T-helper 22 cell (primary cell): ENCODE measurements around the gene ANKS6.

ENCODE experiments used
- DNase-seq: peaks from one replicate; pipeline ENCODE4 v3.0.0-alpha.2; 2020; ENCODE audit warnings: low read depth

The ANKS6 gene

DNA sequence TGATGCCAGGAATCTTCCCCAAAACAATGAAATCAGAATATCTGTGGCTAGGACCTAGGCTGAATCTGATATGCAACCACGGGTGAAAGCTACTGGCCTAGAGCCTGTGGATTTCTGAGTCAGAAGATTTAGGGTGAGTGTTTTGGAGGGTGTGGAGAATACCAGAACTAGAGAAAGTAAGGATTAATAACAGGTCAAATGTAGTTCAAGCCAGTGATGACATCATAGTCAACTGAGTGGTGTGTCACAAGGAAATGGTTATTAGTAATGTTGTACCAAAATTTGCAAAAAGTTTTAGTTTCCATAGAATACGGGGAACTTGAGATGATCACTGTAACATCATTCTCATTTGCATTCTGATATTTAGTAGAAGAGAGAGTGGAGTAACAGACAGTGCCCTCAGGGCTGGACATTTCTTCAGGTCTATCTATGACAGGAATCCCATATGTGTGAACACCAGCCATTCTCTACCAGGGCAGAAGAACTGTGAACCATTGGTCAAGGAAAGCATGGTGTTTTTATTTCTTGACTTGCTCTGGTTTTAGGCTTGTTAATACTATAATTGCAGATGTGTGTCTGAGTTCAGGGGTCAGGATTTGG is 14.8 kb upstream of the ANKS6 start:
- no peak for DNase-seq

DNA sequence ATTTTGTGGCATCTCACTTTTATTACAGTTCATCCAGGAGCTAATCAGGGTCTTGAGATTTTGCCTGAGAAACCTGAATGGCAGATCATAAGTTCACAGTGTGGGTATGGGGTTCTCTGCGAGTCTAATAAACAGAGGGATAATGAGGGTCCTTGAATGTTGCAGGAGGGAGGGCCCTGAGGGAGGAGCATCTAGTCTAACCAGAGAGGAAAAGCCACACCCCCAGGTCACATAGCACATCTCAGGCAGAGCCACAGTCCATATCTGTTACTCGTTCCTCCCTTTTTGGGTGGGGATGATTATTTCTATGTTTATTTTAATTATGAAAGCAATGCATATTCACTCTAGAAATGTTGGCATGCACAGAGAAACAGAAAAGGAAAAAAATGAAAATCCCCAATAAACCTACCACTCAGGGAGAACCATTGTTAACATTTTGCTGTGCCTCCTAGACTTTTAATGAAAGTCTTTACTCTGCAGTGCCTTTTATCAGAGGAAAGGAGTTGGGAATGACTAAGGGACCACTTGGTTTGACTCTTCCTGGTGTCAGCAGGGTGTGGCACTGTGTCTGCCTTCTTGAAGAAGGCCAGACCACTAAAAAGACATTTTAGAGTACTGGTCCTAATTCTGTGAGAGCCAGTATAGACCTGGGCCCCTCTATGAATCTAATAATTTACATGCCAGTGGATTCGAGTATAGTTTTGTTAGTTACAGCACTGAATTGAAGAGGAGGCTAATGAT is 13.9 kb upstream of the ANKS6 start:
- DNase-seq, result no peak

DNA sequence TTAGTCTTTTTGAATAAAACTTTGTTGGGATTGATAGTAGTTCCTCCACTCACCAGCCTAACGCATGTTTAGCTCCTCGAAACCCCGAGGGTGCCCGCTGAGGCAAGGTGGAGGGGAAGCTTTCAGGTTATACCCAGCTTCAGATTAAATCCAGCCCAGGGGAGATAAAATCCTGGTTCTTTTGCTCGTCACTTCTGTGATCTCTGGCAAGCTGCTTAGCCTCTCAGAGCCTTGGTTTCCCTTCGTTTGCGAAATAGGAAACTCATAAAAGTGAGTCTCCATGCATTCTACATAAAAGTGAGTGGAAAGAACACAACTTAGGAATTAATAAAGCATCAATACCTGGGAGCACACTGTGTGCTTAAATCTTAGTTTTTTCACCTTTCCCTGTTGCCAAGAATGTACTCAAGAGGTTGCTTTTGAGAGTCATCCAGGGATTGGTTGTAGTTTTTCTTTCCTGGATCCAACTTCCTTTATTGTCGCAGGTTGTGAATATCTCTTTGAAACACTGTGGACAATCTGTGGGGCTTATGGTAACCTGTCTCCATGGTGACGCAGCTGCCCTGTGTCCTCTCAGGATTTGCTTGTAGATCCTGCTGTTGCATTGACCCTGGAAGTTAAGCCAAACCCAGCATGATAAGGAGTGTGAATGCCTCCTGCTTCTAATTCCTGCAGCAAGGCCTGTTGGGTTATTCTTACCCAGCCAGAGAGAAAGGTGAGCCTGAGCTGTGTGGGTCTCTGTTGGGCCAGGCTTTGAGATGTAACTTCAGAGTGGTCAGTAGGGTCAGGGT is 13.2 kb upstream of the ANKS6 start:
- DNase-seq, result no peak

DNA sequence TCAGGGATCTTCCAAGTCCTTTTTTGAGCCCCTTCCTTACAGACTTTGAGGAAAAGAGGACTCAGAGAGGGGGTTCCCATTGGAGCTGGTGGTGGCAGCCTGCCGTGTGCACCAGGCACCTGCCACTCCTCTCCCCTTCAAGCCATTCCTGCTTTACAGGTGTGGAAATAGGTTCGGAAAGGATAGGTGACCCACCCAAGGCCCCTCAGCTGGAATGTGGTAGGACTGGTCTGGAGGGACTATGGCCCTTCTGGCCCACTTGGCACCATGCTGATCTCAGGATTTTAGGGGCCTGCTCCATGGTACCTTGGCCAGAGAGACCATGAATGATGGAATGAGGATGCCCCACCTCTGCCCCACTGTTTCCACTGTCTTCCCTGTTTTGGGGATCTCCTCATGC is 12.5 kb upstream of the ANKS6 start:
- no peak for DNase-seq

DNA sequence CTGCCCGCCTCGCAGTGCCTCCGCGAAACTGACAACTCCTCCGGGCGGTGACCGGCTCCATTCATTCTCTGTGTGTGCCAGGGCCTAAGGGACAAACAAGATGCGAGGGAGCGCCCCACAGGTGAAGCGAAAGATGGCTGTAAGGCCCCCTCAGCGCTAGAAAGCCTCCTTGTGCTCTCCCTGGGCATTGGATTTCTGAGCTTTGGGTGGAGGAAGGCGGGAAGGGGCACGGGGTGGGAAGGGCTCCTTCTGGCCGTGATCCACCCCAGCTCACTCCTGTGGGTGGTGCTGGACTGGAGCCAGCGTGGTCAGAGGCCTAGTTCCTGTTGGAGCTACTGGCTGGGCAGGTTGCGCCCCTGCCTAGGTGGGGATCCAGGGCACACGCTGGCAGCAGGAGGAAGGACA is 12.1 kb upstream of the ANKS6 start:
- DNase-seq, result no peak

DNA sequence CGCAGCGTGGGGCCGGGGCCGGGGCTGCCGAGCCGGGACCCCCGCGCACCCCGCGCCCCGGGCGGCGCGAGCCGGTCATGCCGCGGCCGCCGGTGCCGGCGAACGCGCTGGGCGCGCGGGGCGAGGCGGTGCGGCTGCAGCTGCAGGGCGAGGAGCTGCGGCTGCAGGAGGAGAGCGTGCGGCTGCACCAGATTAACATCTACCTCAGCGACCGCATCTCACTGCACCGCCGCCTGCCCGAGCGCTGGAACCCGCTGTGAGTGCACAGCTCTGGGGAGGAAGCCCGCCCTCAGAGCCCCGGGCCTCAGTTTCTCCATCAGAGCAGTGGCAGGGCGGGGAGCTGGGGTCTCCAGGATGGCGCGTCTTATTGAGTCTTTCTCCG is 11.4 kb upstream of the ANKS6 start:
- no peak for DNase-seq

DNA sequence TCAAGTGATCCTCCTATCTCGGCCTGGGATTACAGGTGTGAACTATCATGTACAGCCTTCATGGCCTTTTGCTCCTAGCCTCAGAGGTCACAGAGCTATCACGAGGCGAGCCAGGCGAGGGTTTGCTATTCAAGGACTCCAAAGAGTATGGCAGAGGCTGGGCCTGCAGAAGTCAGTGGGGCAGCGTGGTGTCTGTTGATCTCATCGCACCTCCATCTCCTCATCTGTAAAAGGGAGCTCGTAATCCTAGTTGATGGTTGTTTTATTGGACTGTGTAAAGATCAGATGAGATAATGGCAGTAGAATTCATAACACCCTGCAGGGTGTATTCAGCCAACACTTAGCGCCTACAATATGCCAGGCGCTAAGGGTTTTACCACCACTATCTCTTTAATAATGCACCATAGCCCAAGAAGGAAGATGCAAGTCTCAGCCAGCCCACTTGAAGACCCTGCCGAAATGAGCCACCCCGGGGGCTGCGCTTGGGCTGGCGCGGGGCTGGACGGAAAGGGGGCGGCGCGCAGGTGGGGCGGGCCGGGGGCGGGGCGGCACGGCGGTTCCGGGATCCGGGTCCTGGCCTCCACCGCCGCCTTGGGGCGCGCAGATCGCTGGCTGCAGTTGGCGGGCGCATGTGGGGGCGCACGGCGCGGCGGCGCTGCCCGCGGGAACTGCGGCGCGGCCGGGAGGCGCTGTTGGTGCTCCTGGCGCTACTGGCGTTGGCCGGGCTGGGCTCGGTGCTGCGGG is 10.9 kb upstream of the ANKS6 start, which contains the start of gene GALNT12:
Gene GALNT12 (plus strand): TSS at position 601 of the 744 bp plus-strand sequence. CDS start 29 bp downstream, at position 630.
- peak; percentile 26 for DNase-seq

DNA sequence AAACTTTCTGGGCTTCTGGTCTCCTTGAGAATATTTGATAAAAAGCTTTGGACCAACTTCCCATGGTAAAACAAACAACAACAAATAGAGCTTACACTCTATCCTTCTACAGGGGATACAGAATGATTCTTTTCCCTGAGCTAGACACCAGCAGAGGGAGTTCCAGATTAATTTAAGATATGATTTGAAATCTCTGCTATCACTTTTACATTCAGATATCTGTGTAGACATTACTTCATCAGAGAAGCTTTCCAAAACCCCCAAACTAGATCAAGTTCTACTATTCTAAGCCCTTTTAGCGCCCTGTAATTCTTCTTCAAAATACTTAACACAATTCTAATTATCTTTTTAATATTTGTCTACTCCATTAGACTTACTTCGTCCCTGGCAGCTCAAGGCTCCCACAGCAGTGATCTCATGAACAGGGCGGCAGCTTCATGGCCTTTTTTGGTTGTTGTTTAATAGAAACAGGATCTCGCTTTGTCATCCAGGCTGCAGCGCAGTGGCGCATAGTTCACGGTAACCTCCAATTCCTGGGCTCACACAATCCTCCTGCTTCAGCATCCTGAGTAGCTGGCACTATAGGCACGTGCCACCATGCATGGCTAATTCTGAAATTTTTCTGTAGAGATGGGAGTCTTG is 10.2 kb upstream of the ANKS6 start:
- no peak for DNase-seq

DNA sequence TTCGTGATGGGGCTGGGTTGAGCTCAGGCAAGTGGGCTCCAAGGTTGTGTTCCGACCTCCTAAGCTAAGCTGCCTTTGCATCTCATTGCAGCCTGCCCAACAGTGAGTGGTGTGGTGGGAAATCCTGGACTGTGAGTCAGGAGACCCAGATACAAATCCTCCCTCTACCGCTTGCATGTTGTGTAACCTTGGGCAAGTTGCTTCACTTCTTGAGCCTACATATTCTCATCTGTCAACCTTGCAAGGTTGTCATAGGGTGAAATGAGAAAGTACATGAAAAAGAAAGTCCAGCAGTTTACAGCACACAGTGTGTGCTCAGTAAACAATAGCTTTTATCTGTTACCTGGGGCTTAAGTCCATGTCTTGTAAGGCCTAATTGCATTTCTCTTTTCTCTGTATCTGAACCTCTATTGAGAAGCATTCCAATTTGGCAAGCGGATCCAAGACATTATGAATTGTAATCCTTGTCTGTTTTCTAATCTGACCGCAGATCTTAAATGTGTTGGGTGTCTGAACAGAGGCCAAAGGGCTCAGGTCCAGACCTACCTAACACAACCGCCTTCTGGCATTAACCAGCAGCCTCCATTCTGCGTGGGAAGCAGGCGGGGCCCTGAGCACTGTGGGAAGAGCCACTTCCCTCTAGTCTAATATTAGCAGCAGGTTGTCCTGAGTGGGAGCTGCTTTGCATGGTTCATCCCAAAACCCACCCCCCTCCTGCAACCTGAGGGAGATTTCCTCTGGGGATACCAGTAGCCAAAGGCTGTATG is 9.3 kb upstream of the ANKS6 start:
- no peak for DNase-seq

DNA sequence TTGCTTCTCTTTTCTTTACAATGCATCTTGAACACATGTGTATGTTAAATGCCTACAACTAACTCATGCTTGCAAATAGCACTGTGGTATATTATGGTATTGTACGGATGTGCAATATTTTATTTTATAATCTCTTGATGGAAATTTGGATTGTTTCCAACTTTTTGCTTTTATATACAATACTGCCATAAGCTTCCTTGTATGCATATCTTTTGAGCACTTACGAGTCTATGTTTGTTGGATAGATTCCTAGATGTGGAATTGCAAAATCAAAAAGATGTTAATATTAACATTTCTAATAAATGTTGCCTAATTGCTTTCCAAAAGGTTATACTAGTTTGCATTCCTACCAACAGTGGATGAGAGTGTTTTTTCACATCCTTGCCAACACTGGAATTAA is 7.7 kb upstream of the ANKS6 start:
- DNase-seq, result no peak

DNA sequence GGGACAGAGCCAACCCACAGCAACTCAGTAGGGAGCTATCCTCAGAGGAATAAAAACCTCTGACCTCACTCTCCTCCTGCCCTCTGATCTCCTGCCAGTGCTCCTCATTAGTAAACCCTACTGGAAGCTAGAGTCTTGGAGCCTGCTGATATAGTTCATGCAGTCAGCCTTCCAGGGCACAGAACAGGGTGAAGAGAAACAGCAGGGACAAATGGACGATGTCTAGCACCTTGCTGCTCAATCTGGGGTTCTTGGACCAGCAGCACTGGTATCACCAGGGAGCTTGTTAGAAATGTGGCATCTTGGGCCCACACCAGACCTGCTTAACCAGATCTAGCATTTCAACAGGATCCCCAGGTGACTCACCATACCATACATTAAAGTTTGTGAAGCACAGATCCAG is 5.6 kb upstream of the ANKS6 start:
- DNase-seq, result no peak

DNA sequence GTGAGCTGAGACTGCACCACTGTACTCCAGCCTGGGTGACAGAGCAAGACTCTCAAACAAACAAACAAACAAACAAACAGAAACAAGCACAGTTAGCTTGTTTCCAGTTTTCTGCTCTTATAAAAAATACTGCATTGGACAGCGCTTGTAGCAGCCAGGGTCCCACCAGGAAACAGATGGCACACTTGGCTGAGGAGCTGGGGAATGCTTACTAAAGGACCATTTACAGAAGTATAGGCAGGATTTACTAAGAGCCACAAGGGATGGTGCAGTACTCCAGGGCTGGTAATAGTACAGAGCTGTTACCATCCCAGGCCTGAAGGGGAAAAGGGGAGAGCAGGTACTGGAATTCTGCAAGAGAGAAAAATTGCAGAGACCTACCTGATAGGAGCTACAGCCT is 5.2 kb upstream of the ANKS6 start:
- no peak for DNase-seq

DNA sequence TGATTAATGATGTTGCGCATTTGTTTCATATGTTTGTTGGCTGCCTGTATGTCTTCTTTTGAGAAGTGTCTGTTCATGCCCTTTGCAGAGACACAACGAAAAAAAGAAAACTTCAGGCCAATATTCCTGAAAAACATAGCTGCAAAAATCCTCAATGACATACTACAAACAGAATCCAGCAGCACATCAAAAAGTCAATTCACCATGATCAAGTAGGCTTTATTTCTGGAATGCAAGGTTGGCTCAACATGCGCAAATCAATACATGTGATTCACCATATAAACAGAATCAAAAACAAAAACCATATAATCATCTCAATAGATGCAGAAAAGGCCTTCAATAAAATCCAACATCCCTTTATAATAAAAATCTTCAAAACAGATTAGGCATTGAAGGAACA is 1.9 kb upstream of the ANKS6 start:
- DNase-seq, result no peak

DNA sequence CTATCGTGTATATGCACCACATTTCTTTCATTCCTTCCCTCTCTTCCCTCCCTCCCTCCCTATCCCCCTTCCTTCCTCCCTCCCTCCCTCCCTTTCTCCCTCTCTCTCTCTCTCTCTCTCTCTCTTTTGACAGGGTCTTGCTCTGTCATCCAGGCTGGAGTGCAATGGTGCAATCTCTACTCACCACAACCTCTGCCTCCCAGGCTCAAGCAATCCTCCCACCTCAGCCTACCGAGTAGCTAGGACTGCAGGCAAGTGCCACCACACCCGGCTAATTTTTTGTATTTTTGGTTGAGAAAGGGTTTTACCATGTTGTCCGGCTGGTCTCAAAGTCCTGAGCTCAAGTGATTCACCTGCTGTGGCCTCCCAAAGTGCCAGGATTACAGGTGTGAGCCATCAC is 1.1 kb upstream of the ANKS6 start:
- no peak for DNase-seq

DNA sequence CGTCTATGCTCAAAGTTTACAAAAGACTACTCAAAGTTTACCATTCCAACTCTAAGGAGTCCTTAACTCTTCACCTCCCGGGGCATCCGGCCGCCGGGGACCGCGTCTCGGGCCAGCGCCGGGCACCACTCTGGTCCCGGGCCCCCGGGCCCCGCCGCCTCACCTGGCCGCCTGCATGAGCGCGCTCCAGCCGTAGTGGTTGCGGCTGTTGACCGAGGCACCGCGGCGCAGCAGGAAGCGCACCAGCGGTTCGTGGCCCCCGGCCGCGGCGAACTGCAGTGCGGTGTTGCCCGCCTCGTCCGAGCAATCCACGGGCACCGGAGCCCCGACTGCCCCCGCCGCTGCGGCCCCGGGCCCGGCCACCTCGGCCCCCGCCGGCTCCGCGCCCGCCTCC is 388 bp downstream of the ANKS6 start:
- no peak for DNase-seq

DNA sequence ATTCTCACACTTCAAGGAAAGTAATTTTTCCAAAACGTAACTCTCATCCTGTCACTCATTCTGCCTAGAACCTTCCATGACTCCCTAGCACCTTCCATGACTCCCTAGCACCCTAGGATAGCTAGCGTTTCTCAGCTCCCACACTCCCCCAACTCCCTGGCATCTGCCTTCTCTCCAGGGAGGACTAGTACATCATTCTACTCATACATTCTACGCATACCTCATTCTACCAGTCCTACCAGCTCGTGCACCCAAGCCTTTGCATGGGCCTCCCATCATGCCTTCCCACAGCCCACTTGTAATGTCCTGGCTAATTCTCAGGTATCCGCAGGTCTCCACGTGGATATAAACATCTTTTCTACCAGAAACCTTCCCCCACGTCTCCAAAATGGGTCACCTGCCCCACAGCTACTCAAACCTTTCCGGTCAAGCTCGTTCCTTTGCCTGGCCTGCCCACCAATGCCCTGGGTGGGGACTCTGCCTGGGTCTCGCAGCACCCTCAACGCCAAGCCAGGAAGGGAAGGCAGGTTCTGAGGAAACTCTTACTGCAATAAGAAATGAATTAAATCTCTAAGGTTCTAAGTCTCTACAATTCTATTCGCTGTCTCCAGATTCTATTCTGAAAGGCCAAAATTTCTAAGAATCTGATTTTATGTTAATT is 930 bp downstream of the ANKS6 start:
- no peak for DNase-seq

DNA sequence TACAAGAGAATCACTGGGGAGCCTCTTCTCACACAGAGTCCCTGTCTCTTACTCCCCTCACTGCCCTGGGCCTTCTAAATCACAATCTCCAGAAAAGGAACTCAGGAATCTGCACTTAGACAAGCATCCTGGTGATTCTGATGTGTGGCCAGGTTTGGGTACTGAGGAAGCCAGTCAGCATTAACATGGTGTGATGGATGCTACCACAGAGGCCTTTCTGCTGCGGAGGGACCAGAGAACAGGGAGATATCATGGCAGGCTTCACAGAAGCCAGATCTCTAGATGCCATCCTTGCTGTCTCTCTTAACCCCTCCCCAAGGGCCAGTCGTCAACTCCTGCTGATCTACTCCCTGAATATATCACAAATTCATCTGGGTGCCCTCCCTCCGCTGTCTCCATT is 1.6 kb downstream of the ANKS6 start:
- no peak for DNase-seq

DNA sequence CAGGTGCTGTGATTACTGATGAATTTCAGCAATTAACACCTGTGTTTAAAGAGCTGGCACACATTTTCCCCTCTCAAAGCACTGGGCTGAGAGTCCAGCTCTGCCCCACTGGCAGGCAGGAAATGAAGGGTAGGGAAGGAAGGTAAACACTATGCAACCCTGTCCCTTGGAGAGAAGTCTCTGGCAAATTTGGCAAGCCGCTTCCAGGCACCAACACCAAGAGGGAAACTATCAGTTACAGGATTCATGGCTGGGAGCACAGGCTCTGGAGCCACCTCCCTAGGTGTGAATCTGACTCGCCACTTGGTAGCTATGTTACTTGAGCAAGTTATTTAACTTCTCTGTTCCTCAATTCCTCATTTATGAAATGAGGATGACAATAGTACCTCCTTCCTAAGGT is 3.3 kb downstream of the ANKS6 start:
- no peak for DNase-seq

DNA sequence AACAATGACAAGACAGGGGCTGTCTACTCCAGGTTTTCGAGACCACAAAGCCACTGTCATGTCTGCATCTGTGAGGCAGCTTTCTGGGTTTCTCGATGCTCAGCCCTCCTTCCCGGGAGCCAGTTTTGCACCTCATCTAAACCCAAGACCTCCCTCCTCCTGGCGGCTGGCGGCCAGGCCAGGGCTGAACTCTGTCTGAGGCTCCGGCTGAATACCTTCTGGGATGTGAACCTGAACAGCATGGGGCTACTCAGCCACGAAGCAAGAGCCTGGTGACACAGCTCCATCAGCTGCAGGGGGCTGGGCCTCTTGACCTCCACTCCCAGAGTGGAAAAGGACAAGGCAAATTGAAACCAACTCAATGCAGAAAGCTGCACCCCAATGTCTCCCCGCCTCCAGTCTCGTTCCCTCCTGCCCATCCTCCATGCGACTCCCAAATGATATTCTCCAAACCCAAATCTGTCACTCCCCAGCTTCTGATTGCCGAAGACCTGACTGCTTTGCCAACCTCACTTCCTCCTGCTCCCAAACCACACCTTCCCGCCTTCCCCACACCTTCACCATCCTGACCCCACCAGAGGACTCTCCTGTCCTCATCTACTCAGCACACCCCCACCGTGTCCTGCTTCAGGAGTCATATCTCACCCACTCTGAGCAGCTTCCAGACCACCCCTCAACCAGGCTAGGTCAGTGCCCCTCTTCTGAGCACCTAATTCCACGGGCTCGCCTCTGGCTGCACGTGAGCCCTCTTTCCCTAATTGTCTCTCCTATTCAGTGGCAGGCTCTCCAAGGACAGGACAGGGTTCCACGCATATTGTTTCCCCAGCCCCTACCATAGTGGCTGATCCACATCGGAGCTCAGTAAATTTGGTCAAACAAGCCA is 4.5 kb downstream of the ANKS6 start:
- DNase-seq, result no peak
